IPS-NIHi7 (cell line): Measurements from ENCODE around the gene MGST3.
A peak's percentile ranks its signal among the peaks of the same experiment; 100 is the strongest.
"Not testable (repeated sequence)": the region's sequence is repeated elsewhere in the genome, so short reads cannot be mapped to it uniquely, and the experiment has no call there.

Experiments used
- DNase-seq: peaks from one replicate; pipeline ENCODE4 v3.0.0; 2012; ENCODE audit warnings: mixed read lengths; ENCODE audit errors: extremely low spot score

Gene MGST3

GRCh38 chr1:165697881-165698760 is 67.1 kb downstream of the MGST3 start, which contains the start of gene ALDH9A1:
TSS of gene ALDH9A1 (minus strand) at chr1:165698562. CDS start at chr1:165698558, 4 bp downstream.
- peak; percentile 93 for DNase-seq

- no peak for DNase-seq
These were observed 67.7 kb downstream of the MGST3 start for GRCh38 chr1:165698761-165699052.

GRCh38 chr1:165699577-165699976 is 68.5 kb downstream of the MGST3 start:
- no peak for DNase-seq

GRCh38 chr1:165701922-165702321 is 70.9 kb downstream of the MGST3 start:
- not testable (repeated sequence) for DNase-seq

- DNase-seq, result no peak
These were observed 72.6 kb downstream of the MGST3 start for GRCh38 chr1:165703648-165704047.
